HG03159 (cell line): Measurements from ENCODE around the gene CLCF1.
A peak's percentile ranks its signal among the peaks of the same experiment; 100 is the strongest.
"Not testable (repeated sequence)": the region's sequence is repeated elsewhere in the genome, so short reads cannot be mapped to it uniquely, and the experiment has no call there.

ENCODE experiments used
- ATAC-seq: cut with Tn5 transposase; IDR thresholded peaks from one replicate; pipeline ENCODE4 v1.9.1; 2021; ENCODE audit warnings: mild to moderate bottlenecking, moderate library complexity; ENCODE audit not compliant: unreplicated experiment

CLCF1 gene

DNA sequence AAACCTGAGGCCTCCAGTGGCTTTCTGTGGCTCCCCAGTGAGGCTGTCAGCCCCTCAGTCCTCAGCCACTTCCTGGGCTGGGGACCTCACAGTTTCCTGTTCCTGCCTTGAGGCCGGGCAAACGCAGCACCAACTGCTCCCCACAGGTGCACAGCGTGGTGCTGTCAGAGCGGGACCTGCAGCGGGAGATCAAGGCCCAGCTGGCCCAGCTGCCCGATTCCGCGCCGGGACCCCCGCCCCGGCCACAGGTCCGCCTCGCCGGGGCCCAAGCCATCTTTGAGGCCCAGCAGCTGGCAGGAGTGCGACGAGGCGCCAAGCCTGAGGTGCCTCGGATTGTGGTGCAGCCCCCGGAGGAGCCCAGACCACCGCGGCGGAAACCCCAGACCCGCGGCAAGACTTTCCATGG is 35.9 kb upstream of the CLCF1 start:
- no peak for ATAC-seq

GRCh38 chr11:67408437-67409200 is 35.2 kb upstream of the CLCF1 start:
- ATAC-seq, result no peak

- ATAC-seq, result no peak
Measured at GRCh38 chr11:67407688-67408163, 34.3 kb upstream of the CLCF1 start.

GRCh38 chr11:67406969-67407687 is 33.7 kb upstream of the CLCF1 start:
- ATAC-seq, result no peak

- ATAC-seq, result no peak
Measured at GRCh38 chr11:67406420-67406968, 33.1 kb upstream of the CLCF1 start.

DNA sequence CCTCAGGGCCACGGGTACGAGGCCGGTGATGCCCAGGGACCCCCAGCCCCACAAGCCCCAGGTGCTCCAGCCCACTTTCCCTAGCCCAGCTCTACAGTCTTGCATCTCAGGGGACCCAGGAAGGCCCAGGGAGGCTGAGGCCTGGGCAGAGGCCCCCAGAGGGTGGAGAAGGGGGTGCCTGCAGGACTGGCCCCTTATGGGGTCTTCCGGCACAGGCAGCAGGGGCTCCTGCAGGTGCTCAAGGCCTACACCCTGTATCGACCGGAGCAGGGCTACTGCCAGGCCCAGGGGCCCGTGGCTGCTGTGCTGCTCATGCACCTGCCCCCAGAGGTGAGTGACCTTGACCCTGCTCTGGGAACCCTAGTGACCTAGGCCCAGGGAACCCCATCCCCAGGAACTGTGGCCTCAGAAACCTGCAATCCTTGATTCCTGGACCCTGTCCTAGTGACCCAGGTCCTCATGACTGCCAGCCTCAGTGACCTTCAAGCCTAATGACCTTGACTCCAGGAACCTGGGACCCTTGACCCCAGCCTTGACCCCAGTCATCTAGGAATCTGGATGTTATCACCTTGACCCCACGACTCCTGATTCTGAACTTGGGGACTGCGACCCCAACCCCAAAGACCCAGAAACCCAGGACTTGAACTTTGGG is 32.4 kb upstream of the CLCF1 start:
- ATAC-seq, result no peak

DNA sequence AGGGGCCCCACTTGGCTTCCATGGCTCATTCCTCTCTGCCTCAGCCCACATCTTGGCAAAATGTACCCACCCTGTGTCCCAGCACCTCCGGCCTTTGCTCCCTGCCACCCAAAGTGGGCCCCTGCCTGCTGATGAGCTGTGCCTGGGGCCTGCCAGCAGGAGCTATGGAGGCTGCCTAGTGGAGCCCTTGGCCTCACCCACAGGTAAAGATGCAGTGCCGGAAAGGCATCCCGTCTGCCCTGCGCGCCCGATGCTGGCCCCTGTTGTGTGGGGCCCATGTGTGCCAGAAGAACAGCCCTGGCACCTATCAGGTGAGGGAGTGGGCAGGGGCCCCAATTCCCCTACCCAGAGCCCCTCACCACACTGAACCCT is 31.8 kb upstream of the CLCF1 start:
- no peak for ATAC-seq

DNA sequence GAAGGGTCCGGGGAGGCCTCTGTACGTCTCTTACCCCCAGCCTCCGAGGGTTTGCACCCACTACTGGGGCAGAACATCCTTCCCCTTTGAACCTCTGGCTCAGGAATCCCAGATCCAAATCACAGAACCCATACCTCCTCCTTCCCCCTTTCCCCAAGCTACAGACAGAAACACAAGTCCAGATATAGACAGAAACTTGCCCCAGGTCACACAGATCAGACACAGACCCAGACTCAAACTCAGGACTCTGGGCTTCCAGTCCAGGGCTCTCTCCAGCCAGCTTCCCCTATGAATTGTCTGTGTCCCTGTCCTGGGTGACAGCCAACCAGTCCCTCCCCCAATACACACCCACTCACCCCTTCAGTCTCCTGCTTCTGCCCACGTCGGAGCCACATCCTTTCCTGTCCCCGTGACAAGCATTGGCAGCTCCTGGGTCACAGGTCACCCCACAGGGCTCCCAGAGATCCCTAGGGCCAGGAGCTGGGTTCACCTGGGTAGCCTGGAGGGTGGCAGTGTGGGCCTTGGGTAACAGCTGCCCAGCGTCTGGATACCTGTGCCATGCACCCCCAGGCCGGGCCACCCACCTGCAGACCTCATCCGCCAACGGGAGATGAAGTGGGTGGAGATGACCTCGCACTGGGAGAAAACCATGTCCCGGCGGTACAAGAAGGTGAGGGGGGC is 31.3 kb upstream of the CLCF1 start:
- ATAC-seq, result no peak

GRCh38 chr11:67403085-67403484 is 29.7 kb upstream of the CLCF1 start:
- ATAC-seq, result not testable (repeated sequence)

DNA sequence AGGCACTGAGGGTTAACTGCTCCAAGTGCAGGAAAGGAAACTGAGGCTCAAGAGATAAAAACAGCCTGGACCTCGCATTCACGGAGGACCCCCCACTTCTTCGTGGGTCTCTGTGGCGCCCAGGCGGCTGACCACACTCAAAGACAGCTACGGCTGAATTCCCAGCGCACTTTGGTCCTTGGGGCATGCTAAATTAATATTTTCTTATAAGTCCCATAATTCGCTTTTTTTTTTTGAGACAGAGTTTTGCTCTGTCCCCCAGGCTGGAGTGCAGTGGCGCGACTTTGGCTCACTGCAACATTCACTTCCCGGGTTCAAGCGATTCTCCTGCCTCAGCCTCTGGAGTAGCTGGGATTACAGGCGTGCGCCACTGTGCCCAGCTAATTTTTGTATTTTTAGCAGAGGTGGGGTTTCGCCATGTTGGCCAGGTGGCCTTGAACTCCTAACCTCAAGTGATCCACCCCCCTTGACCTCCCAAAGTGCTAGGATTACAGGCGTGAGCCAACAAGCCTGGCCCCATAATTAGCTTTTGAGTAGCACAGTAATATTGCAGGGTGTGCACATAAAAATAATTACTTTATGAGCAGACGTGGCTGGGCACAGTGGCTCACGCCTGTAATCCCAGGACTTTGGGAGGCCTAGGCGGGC is 28.9 kb upstream of the CLCF1 start:
- ATAC-seq, result not testable (repeated sequence)

DNA sequence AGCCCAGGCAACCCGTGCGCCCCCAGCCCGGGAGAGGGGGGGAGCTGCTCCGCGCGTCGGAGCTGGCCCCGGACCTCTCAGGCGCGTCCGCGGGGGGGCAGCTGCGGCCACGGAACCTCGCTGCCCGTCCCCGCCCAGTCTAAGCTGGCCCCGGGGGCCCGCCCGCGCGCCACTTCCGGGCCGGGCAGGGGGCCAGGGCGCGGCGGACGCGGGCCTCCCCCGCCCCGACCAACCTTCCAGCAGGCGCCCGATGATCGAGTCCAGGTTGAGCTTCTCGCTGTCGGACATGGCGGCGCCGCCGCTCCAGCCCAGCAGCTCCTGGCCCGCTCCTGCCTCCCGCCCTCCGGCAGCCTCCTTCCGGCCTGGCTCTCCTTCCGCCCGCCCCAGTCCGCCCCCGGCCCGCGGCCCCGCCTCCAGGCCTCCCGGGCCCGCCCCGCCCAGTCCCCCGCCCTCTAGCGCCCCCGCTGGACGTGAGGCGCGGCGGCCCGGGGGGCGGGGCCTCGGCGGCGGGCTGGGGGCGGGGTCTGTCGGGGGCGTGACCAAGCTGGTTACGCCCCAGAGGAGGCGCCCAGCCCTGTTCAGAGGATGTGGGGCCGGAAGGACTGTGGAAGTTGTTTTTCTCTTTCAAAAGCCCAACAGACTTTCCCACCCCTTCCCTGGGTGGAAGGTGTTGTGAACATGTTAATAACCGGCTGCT is 28.2 kb upstream of the CLCF1 start, which contains the start of gene PPP1CA:
TSS of gene PPP1CA (minus strand) at position 364 of the 697 bp plus-strand sequence. CDS start at position 288, 76 bp downstream.
- peak; percentile 57 for ATAC-seq

GRCh38 chr11:67400942-67401494 is 27.6 kb upstream of the CLCF1 start:
- ATAC-seq, result peak; percentile 1

- no peak for ATAC-seq
Measured at GRCh38 chr11:67400251-67400941, 27.0 kb upstream of the CLCF1 start.

DNA sequence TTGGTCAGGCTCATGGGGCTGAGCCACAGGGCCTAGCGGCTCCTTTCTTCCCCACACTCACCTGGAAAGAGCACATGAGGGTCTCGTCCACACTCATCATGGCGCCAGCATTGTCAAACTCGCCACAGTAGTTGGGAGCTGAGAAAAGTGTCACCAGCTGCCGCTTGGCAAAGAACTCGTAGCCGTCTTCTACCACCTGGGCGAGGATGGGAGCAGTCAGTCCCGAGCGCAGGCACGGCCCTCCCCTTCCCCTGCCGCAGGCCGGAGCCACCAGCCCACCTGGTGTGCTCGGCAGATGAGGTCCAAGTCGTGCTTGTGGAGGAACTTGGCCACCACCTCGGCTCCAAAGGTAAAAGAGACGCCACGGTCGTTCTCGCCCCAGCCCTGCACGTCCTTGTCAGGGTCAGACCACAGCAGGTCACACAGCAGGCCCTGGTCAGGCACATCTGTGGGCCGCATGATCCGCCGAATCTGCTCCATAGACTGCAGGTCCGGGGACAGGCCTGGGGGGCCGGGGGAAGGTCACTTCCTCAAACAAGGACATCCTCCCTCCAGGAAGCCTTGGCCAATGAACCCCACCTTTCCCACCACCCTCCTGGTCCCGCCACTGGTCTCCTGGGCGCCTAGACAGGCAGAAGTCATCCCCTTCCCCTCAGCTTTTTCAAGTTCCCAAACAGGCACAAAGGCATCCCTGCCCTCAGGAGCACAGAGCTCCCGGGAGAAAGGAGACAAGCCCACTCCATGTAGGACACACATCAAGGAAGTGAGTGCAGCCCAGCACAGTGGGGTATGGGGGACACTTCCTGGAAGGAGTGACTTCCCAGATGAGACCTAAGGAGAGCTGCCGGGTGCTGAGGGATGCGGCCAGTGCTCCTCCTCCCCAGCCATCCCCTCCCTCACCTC is 25.5 kb upstream of the CLCF1 start:
- ATAC-seq, result no peak

GRCh38 chr11:67397986-67398660 is 24.7 kb upstream of the CLCF1 start:
- ATAC-seq, result no peak

- ATAC-seq, result no peak
Measured at GRCh38 chr11:67397536-67397935, 24.1 kb upstream of the CLCF1 start.
